Endothelial cell of umbilical vein (primary cell): ENCODE data around the gene GRAMD4. TPM values are rescaled to one million over a fixed set of nuclear protein-coding genes. Genes with fewer than 3 reads are reported as not detected.

ENCODE experiments used
- BruUV-seq: library from RNA; stranded (reverse); fragments of 400-500 nt; replicated peaks from 2 replicates; lab custom pipeline; 2021; lab: Mats Ljungman, UMichigan
- CTCF ChIA-PET: fragments of 300-600, 350-600 bp; sonication (Branson Sonifier 250); formaldehyde crosslinking; loops from one replicate; lab custom pipeline; 2021; ENCODE audit warnings: antibody characterized with exemption, inconsistent platforms; lab: Charles Lee
- POLR2A ChIA-PET: fragments of 300-600, 350-600 bp; sonication (Branson Sonifier 250); formaldehyde crosslinking; loops from one replicate; lab custom pipeline; 2021; ENCODE audit warnings: antibody characterized with exemption, inconsistent platforms; lab: Charles Lee
- DNase-seq: peaks from one replicate; pipeline ENCODE4 v3.0.0-alpha.2; 2011; ENCODE audit warnings: low read depth, low spot score
- FAIRE-seq: peaks from 2 replicates; lab custom pipeline; 2011; peaks lifted over from hg19 to GRCh38; lab: Jason Lieb, UNC
- H2AFZ ChIP-seq: 2 replicates; pipeline ENCODE4 v1.6.0; 2012; ENCODE audit warnings: low read depth, low read length, control low read depth, inconsistent platforms
- H3K27ac ChIP-seq: 2 replicates; pipeline ENCODE4 v1.5.1; 2011; ENCODE audit warnings: low read depth, mild to moderate bottlenecking, control low read depth, low read length, moderate library complexity; ENCODE audit not compliant: insufficient read depth
- H3K27me3 ChIP-seq, 2 experiments: 2 replicates each; pipeline versions ENCODE4 v1.6.0 to v1.6.1; 2011; ENCODE audit warnings: low read length in 2 of 2, mixed read lengths in 1 of 2; ENCODE audit not compliant: control insufficient read depth in 2 of 2, insufficient read depth in 2 of 2
- H3K36me3 ChIP-seq, 2 experiments: 2 replicates in 1 of 2; 3 replicates in 1 of 2; pipeline ENCODE4 v1.5.1; 2011; ENCODE audit warnings: low read length in 2 of 2, mild to moderate bottlenecking in 1 of 2, moderate library complexity in 1 of 2; ENCODE audit not compliant: control insufficient read depth in 2 of 2, insufficient read depth in 2 of 2; ENCODE audit errors: extremely low read depth in 1 of 2
- H3K4me1 ChIP-seq: 3 replicates; pipeline ENCODE4 v1.5.1; 2011; ENCODE audit warnings: mild to moderate bottlenecking, low read length; ENCODE audit not compliant: control insufficient read depth, insufficient read depth; ENCODE audit errors: extremely low read depth
- H3K4me2 ChIP-seq: 2 replicates; pipeline ENCODE4 v1.6.1; 2011; ENCODE audit warnings: low read length, control low read depth, mixed read lengths; ENCODE audit not compliant: insufficient read depth
- H3K4me3 ChIP-seq, 3 experiments: fragments of 200-600 bp in 1 of 3; sonication (generic), shearing (Covaris generic) in 1 of 3; replicated peaks in 1 of 3; 2 replicates each; pipeline ENCODE4 v1.5.1; 2011 to 2016; ENCODE audit warnings: control low read depth in 3 of 3, low read length in 3 of 3, mild to moderate bottlenecking in 2 of 3, inconsistent platforms in 1 of 3, low read depth in 1 of 3, moderate library complexity in 1 of 3; ENCODE audit not compliant: insufficient read depth in 1 of 3
- H3K79me2 ChIP-seq: 2 replicates; pipeline ENCODE4 v1.6.0; 2012; ENCODE audit warnings: low read length, inconsistent platforms; ENCODE audit not compliant: control insufficient read depth, insufficient read depth
- H3K9ac ChIP-seq: replicated peaks from 2 replicates; pipeline ENCODE3; 2011; ENCODE audit warnings: low read length, control low read depth; ENCODE audit not compliant: insufficient read depth; ENCODE audit errors: extremely low read depth
- H3K9me1 ChIP-seq: replicated peaks from 3 replicates; pipeline ENCODE4 v1.6.0; 2011; ENCODE audit warnings: mild to moderate bottlenecking, low read length; ENCODE audit not compliant: control insufficient read depth, insufficient read depth; ENCODE audit errors: extremely low read depth
- H3K9me3 ChIP-seq: replicated peaks from 2 replicates; pipeline ENCODE4 v1.5.1; 2012; ENCODE audit warnings: low read length, inconsistent platforms; ENCODE audit not compliant: control insufficient read depth, insufficient read depth
- H4K20me1 ChIP-seq: replicated peaks from 2 replicates; pipeline ENCODE3; 2011; ENCODE audit warnings: mild to moderate bottlenecking, low read length; ENCODE audit not compliant: control insufficient read depth, insufficient read depth; ENCODE audit errors: extremely low read depth
- FOS ChIP-seq: IDR thresholded peaks from 2 replicates; pipeline ENCODE4 v1.6.1; 2011; ENCODE audit warnings: mild to moderate bottlenecking, low read length, moderate library complexity, borderline replicate concordance; ENCODE audit not compliant: insufficient read depth
- GATA2 ChIP-seq: IDR thresholded peaks from 2 replicates; pipeline ENCODE4 v1.7.0; 2011; ENCODE audit warnings: low read depth, mild to moderate bottlenecking, moderate library complexity, mixed read lengths, low read length; ENCODE audit not compliant: insufficient read length, insufficient read depth
- JUN ChIP-seq: IDR thresholded peaks from 2 replicates; pipeline ENCODE4 v1.6.1; 2011; ENCODE audit warnings: borderline replicate concordance, low read depth; ENCODE audit not compliant: insufficient read length, insufficient read depth
- POLR2AphosphoS5 ChIP-seq: IDR thresholded peaks from 2 replicates; pipeline ENCODE4 v1.6.1; 2012; ENCODE audit warnings: low read depth, mild to moderate bottlenecking, control low read depth, low read length, moderate library complexity; ENCODE audit not compliant: insufficient read depth
- dilution Hi-C: fragments of 300-500 bp; cut with MboI; formaldehyde crosslinking; loops from one replicate; pipeline ENCODE4 v1.15.0; 2019; ENCODE audit warnings: low sequenced_read_pairs; ENCODE audit not compliant: extremely low pct_ligation_motif_present
- intact Hi-C: fragments of 100-400 bp; cut with micrococcal nuclease; formaldehyde crosslinking; loops from one replicate; pipeline ENCODE4 v1.10.0; 2022
- polyA plus RNA-seq, 4 experiments: library from polyadenylated mRNA; depleted of rRNA in 3 of 4; stranded (reverse) in 3 of 4; unstranded in 1 of 4; fragments of >200 nt; gene quantifications; 2 replicates each; pipeline versions ENCODE4 v1.2.1 to v1.2.3, GENCODE V29; 2011 to 2012; ENCODE audit warnings: missing spikeins in 1 of 4
- total RNA-seq: library from RNA; stranded (reverse); gene quantifications from 2 replicates; pipeline ENCODE4 v1.2.3, GENCODE V29; 2021

Gene GRAMD4
- total and polyA plus RNA-seq, 2 donors (not counting 3 experiments of a cell fraction or from before 2014, with no cell fraction given) = 5.9 to 14.8 TPM

DNA sequence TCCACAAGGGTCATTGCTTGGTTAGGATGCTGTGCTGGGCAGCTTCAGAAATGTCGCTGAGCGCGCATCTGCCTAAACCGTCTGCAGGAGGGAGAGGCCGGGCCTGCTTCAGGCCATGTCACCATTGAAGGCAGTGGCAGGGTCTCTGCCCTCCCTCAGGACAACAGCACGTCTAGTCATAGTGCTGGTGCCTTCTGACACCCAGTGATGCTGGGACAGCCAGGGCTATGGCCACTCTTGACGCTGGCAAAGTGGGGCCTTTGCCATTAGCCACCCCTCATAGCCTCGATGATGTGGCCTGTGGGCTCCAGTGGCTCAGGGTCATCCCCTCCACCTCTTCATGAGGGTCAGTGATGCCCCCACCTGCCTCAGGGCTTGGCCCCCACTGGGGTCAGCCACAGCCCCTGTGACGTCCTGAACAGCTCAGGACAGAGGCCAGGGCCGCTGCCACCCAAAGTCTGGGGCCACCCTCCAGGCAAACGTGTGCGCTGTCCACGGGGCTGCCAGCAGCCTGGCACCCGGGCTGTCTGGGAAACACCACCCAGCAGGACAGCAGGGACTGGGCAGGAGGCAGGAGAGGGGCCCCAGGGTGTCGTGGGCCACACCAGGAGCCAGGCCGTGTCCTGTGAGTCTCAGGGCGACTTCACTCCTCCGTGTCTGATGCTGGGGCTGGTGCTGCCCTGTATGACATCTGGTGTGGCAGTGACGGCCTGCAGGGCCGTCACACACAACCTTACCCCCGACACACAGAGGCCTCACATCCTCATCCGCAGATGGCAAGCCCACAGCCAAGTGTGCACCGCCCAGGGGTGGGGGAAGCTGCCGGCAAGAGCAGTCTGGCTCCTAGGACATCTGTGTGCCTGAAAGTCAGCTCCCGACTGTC, 75.4 kb downstream of the GRAMD4 start:
- H3K36me3 ChIP-seq = peaks cover 50 to 65% of the 10 kb centered on the region in 2 experiments
- no peak overlapping the region for H3K4me3 ChIP-seq
- H3K4me1 ChIP-seq = no peaks in the 10 kb centered on the region
- H3K27me3 ChIP-seq = no peaks in the 10 kb centered on the region
- TF ChIP-seq JUN = no peak
- TF ChIP-seq FOS = no peak
- peak; percentile 12 for TF ChIP-seq POLR2AphosphoS5
- intact Hi-C loops = no loop called here
- H3K9ac ChIP-seq = no peak overlapping the region
- dilution Hi-C loops = no loop called here
- H3K9me1 ChIP-seq = no peaks in the 10 kb centered on the region
- BruUV-seq = no TSS peak
- no peak for FAIRE-seq
- H3K79me2 ChIP-seq = no peaks in the 10 kb centered on the region
- ChIA-PET CTCF (no interaction called here), POLR2A (no interaction called here)
- no peaks in the 10 kb centered on the region for H4K20me1 ChIP-seq
- no peak overlapping the region for H2AFZ ChIP-seq
- H3K4me2 ChIP-seq = no peak overlapping the region
- no peak for DNase-seq
- no peak overlapping the region for H3K27ac ChIP-seq
- no peaks in the 10 kb centered on the region for H3K9me3 ChIP-seq

DNA sequence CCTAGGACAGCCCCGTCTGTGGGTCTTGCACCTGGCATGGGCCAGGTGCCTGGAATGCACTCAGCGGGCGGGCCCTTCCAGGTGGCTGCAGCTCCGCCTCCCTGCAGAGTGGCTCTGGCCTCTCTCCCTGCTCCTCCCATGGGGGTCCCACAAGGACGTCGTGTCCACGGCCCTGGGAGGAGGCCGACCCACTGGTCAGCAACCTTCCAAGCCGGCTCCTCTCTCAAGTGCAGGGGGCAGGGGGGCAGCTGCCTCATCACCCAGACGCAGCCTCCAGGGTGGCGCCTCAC, 76.0 kb downstream of the GRAMD4 start:
- Histone ChIP-seq H3K79me2 (no peaks in the 10 kb centered on the region), H3K9ac (no peak overlapping the region), H3K4me2 (no peak overlapping the region), H3K9me1 (no peaks in the 10 kb centered on the region), H3K9me3 (no peaks in the 10 kb centered on the region), H4K20me1 (no peaks in the 10 kb centered on the region), H3K36me3 (peaks cover 50 to 68% of the 10 kb centered on the region in 2 experiments), H3K4me1 (no peaks in the 10 kb centered on the region), H3K27me3 (no peaks in the 10 kb centered on the region), H3K27ac (no peak overlapping the region), H2AFZ (no peak overlapping the region), H3K4me3 (no peak overlapping the region)
- DNase-seq (no peak), FAIRE-seq (no peak)
- ChIA-PET POLR2A (no interaction called here), CTCF (no interaction called here)
- no peak for TF ChIP-seq GATA2
- peak; percentile 6 for TF ChIP-seq POLR2AphosphoS5
- no TSS peak for BruUV-seq
- intact Hi-C loops = no loop called here
- dilution Hi-C loops = no loop called here
